Fibroblast of lung (primary cell): ENCODE data around the gene KIF26B.

Experiments used
- CTCF ChIP-seq, 2 donors: IDR thresholded peaks in 1 of 2; conservative IDR thresholded peaks in 1 of 2; 1 replicate in 1 of 2; 2 replicates in 1 of 2; pipeline ENCODE4 v1.5.1; 2011 to 2012; ENCODE audit warnings: low read length in 2 of 2, control low read depth in 1 of 2, inconsistent platforms in 1 of 2, low read depth in 1 of 2, mild to moderate bottlenecking in 1 of 2
- EZH2 ChIP-seq: IDR thresholded peaks from 2 replicates; pipeline ENCODE4 v1.5.1; 2012; ENCODE audit warnings: low read length, control low read depth, mild to moderate bottlenecking; ENCODE audit errors: missing control alignments

- TF ChIP-seq CTCF (conservative IDR thresholded peaks at IDR 0.05 in 1 of 2, IDR thresholded peaks at IDR 0.05 in 1 of 2; ENCODE audit: low read depth in 1 of 2, low read length in 2 of 2) (no peak), EZH2 (no peak)
Observed at GRCh38 chr1:245353411-245353810, 198.6 kb downstream of the KIF26B start.
